SK-MEL-5 (cell line): ENCODE measurements around the gene H2BK1. TPM values are rescaled to one million over a fixed set of nuclear protein-coding genes. Genes with fewer than 3 reads are reported as not detected.

Source experiments
- DNase-seq: peaks from one replicate; pipeline ENCODE4 v3.0.0-alpha.2; 2016; ENCODE audit warnings: low read depth, low spot score
- in situ Hi-C: cut with HindIII; loops from 2 replicates; pipeline ENCODE4 v1.10.0; 2016; ENCODE audit warnings: low sequenced_read_pairs, high pct_unique_total_duplicates, low pct_unique_long_range_greater_than_20kb
- total RNA-seq: library from RNA; depleted of rRNA; stranded (reverse); fragments of >200 nt; shearing (Covaris generic); gene quantifications from 2 replicates; pipeline ENCODE4 v1.2.3, GENCODE V29; 2014

The H2BK1 gene
- total RNA-seq, 1 experiment from 2014 or later, result not detected

DNA sequence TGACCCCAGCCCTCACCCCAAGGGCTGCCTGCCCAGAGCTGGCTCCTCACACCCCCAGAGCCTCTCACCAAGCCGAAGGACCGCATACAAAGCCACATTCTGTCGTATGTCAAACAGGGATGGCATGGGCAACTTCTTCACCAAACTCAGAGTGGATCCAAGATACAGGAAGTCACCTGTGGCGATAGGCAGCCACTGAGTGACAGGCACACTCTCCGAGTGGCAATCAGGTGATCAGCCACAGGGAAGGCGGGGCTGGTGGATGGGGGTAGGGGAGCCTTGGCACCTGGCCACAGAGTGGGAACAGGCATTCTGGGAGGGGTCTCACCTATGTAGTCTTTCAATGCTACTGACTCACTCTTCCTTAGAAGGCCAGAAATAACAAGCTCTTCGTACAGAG, 16.1 kb downstream of the H2BK1 start:
- no peak for DNase-seq
- in situ Hi-C loops, result no loop called here

DNA sequence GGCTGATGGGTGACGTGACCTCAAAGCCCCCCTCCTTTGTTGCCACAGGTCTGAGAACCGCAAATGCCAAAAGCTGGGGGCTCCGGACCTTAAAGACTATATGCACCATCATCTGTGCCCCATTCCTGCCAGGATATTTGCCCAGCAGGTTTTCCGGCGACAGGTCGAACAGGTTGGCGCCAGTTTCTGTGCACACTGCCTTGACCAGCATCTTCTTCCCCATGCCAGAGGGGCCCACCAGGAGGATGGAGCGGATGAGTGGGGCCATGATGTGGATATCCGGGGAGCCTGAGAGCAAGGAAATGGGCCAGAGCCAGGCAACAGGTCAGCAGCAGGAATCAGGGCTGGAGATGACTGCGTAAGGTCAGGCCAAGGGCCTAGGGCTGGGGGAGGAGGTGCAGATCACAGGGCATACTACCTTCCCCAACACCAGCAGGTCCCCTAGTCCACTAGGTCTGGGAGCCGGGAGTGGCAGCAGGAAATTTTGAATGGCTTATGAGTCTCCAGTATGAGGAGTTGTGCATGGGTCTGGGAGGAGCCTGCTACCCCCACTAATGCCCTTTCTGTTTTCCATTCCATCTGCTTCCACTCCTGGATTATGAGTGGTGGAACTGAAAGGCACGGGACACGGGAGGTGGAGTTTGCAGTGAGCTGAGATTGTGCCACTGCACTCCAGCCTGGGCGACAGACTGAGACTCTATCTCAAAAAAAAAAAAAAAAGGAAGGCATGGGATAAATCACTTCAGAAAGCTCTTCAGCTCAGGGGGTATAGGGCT, 16.9 kb downstream of the H2BK1 start:
- DNase-seq, result no peak
- in situ Hi-C loops, result no loop called here

DNA sequence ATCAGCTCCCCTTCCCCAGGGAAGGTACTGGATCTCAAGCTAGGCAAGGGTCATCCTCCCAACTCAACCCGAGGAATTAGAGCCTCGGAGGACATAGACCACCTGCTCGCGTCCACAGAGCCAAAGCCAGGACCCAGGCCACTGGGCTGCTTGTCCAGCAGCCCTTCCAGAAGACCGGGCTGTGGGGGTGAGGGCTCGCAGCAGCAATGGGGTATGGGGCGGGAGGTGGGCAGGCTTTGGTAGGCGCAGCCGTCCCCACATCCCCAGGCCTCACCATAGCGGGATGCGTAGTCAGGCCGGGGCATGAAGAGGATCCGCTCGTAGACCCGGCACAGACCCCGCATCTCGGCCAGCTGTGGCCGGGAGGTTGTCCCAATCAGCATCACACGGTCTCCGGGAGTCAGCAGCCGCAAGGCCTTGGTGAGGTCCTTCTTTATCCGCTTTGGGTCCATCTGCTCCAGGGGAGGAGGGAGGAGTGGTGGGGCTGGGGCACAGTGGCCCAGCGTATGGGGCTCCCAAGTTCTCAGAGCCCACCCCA, 18.2 kb downstream of the H2BK1 start:
- in situ Hi-C loops, result no loop called here
- DNase-seq, result no peak

DNA sequence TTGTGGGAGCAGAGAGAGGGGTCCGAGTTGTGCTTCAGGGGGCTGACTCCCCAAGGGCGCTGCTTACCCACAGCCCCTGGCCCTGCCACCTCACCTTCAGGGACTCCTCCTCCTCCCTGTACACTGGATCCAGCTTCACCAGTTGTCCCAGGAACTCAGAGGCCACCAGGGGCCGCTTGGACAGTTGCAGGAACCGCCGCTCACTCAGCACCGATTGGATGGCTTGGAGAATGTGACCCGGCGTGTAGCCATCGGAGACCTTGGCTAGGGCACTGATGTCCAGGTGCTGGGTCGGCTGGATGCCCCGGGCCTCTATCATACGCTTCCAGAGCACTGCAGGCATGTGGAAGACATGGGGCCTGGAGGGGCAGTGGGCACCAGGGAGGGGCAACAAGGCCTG, 18.7 kb downstream of the H2BK1 start:
- DNase-seq, result no peak
- in situ Hi-C loops, result no loop called here

DNA sequence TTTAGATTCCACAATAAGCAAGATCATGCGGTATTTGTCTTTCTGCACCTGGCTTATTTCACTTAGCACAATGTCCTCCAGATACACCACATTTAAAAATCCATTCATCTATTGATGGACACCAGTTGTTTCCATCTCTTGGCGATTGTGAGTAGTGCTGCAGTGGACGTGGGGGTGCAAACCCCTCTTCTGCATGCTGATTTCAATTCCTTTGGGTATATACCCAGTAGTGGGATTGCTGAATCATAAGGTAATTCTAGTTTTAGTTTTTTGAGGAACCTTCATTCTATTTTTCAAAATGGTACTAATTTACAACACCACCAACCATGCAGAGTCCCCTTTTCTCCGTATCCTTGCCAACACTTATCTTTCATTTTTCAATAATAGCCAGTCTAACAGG, 21.2 kb downstream of the H2BK1 start:
- in situ Hi-C loops, result no loop called here
- DNase-seq, result no peak

DNA sequence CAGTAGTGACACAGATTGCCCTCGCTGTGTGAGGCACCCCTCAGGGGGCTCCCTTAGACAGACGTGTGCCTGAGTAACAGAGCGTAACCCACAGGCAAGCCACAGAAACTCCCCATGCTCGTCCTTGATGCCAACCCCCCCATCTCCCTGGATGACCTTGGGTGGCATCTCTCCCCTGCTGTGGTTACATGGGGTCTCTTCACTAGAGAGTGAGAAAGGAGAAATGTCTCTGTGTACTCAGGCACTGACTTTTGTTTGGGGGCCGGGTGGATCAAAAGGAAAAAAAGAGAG, 22.1 kb downstream of the H2BK1 start:
- no peak for DNase-seq
- in situ Hi-C loops, result no loop called here

DNA sequence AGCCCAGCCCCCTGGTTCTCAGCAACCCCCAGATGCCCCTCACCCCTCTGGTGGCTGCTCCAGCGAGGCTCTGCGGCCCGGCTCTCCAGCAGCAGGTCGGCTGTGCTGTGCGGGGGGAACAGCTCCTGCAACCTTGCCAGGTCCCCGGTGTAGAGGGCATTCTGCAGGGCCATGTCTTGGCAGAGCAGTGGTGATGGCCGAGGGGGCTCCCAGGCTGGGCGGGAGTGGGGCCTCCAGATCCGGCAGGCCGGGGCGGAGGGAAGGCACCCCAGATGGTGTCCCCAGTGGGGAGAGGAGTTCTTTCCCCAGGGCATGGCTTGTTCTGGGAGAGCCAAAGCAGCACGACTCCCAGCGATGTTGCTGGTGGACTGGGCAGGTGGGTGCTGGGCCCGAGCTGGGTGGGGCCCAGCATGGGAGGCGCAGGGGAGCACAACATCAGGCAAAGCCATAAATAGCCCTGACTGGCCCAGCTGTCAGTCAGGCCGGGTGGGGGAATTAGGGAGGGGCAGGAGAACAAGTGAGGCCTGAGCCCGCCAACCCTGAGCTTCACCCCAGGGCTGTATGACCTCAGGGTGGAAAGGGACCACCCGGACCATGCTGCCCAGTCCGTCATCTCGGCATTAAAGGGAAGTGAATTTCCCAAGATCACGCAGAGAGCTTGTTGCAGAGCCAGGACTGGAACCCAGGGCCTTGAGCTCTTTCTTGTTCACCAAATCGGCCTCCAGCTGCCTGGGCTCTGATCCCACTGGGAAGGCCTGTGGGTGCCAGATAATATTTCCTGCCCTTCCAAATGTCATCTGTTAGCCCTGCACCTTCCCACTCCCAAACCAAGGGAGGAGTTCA, 22.7 kb downstream of the H2BK1 start:
- DNase-seq, result no peak
- in situ Hi-C loops, result no loop called here

DNA sequence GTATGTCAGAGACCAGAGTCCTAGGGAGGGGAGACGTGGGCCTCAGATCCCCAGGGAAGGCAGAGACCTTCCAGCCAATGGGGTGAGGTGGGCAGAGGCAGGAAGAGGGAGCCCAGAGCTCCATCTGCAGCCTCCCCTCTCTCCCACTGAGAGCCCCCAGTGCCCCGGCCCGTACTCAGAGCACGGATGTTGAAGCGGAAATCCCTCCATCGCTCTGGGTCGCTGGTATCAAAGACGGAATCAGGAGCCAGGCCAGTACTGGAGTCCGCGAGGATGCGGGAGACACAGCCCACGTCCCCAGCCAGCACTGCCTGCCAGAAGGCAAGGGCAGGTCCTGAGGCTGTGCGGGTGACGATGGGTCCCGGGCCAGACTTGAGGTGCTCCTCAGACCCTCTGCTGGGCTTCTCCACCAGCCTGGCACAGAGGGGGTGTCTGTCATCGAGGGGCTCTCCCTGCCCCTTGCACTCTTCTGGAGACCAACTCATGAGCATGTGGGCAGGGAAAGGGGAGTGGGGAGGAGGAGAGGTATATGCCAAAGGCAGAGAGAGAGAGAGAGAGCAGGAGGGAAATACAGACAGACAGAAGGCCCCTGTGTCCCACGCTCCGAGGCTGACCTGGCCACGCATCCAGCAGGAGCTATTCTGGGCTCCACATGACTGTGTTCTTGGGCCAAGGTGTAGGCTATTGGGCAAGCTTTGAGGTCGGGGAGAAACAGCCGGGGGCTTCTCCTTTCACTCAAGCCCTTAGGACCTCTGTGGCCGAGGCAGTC, 23.5 kb downstream of the H2BK1 start, which contains the start of gene ASB10:
ASB10 (minus strand) TSS at position 611 of the 769 bp plus-strand sequence; CDS start at position 491, 120 bp downstream.
- in situ Hi-C loops, result no loop called here

DNA sequence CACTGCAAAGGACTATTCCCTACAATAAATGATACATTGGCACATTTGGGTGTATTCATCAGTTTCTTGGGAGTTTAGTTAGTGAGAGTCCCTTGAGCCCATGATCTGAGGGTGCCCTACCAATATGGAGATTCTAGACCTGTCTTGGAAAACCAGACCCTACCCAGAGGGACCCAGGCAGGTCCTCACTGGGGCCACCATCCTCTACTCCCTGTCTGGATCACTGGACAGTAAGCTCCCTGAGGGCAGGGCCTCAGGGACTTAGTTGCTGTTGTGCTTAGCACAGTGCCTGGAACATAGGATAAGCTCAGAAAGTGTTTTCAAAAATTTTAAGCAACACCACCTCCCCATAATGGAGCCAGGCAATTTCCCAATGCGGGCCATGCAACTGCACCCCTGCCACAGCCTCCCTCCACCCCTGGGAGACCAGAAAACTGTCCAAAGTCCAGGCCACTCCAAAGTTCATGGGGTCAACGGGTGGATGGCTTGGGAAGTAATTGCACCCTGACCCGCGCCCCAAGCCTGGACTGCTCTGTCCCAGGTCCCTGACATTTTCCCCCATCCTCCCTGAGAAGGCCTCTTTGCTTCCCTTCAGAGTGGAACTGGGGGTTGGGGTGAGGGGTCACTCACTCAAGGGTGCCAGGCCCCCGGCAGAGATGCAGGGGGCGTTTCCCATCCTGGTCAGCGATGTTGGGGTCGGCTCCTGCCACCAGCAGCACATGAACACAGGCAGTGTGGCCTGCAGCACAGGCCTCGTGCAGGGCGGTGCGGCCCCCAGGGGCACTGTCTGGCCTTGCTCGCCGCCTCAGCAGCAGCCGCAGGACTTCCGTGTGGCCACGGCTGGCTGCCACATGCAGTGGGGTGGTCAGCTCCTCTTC, 24.3 kb downstream of the H2BK1 start:
- DNase-seq, result no peak
- in situ Hi-C loops, result no loop called here

More for the DNA sequence above, 23.5 kb downstream of the H2BK1 start, which contains the start of gene ASB10:
- no peak for DNase-seq

DNA sequence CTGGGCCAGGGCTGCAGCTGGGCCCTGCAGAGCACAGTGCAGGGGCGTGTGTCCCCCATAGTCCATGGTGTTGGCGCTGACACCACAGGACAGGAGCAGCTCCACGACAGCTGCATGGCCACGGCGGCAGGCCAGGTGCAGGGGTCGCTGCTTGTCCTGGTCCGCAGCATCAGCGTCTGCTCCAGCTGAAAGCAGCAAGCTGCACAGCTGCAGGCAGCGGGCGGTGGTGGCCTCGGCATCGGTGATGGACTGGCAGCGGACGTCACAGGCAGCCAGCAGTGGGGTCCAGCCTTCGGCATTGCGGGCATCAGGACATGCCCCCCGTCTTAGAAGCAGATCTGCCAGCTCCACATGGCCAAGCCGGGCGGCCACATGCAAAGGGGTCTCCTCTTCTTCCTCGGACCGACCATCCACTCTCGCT, 29.3 kb downstream of the H2BK1 start:
- no peak for DNase-seq
- in situ Hi-C loops, result no loop called here

DNA sequence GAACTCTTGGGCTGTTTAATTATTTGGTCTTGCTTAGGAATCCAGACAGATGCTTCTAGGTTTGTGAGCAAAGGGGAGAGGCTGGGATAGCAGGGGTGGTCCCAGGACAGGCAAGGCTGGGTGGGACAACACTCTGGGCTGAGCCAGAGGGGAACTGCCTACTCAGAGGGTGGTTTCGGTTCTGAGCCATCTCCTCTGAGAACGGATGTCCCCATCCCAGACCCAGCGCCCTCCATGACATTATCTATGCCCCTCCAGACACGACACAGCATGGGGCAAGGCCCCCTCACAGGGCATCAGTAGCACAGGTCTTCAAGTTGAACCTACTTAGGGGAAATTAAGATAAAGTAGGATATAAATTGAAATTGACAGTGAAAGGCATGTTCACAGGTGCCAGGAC, 30.3 kb downstream of the H2BK1 start:
- DNase-seq, result no peak
- in situ Hi-C loops, result no loop called here

DNA sequence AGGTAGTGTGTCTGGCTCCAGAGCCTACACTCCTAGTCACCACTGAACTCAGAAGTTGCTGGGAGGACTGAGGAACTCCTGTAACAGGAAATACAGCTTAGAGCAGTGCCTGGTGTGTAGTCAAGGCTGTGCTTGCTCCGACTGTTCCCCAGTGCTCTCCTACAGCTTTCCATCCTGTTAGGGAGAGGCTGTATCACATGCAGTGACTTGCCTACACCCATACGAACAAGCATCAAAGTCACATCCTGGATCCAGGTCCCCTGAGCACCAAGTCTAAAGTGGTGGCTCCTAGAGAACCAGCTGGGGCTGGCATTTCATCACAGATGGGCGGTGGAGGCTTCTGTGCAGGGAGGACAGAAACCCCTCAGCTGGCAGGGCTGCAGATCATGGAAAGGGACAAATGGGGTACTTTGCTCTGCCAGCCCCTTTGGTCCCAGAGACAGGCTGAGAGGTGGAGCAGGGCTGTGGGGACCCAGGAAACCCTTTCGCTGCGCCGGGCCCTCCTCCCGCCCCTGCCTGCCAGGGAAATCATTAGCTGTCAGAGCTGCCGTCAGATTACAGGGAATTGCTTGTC, 30.9 kb downstream of the H2BK1 start:
- in situ Hi-C loops, result no loop called here
- no peak for DNase-seq

DNA sequence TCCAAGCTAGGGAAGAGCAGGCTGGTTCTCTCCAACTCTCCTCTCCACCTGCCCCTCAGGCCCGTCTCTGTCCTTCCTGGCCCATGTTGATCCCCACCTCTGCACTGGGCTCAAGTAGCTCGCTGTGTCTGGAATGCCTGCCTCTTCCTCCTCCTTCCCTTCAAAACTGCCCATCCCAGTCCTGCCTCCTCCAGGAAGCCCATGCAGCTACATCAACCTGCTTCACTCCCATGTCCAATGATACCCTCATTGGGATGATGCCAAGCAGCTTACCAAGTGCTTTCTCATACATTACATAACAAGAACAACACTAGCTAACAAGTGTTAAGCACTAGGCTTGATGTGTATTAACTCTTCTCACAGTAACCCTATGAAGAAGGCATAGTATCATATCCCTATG, 31.5 kb downstream of the H2BK1 start:
- in situ Hi-C loops, result no loop called here
- no peak for DNase-seq

DNA sequence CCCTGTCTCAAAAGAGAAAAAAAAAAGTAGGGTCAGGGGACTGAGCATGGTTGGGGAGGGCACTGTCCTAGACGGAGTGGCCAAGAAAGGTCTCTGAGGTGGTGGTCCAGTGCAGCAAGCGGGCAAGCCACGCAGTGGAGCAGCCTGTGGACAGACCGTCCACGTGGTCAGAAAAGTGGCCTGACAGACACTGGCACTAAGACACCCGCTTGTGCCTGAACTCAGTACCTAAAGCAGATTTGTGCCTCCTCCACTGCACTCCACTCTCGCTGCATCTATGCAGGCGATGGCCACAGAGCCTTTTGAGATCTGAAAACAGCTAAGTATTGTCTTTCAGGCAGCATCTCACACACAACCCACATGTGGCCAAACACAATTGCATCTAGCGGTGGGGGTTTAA, 32.1 kb downstream of the H2BK1 start:
- in situ Hi-C loops, result no loop called here
- no peak for DNase-seq

DNA sequence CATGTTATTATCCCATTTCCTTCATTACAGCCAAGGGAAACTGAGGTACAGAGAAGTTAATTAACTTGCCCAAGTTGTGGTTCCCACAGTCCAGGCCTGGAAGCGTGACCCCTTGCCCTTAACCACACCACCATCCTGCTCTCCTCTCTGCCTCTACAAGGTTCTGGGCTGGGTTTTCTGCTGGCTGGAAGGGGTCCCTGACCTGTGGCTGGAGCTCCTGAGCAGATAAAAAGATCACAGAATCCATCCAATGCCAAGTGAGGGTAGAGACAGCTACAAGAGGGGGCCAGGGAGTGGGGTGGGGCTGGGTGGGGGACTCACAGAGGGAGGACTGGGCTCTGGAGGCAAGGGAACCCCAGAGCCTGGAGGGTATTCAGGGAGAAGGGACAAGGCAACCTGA, 33.0 kb downstream of the H2BK1 start:
- in situ Hi-C loops, result no loop called here
- DNase-seq, result no peak

DNA sequence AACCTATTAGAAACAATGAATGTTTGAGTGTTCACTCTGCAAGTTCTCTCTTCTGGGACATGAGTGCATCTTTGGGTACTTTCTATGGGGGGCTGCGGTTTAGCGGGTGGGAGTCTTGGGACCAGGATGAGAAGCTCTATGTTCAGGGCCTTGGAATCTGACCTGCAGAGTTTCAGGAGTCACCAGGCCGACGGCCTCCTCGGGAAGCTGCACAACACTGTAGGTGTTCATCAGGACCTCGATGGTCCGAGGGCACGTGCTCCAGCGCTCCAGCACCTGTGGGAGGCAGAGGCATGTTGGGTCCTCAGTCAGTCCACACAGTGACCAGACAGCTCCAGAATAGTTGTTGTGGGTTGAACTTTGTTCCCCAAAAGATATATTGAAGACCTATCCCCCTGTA, 33.9 kb downstream of the H2BK1 start:
- DNase-seq, result no peak
- in situ Hi-C loops, result no loop called here

DNA sequence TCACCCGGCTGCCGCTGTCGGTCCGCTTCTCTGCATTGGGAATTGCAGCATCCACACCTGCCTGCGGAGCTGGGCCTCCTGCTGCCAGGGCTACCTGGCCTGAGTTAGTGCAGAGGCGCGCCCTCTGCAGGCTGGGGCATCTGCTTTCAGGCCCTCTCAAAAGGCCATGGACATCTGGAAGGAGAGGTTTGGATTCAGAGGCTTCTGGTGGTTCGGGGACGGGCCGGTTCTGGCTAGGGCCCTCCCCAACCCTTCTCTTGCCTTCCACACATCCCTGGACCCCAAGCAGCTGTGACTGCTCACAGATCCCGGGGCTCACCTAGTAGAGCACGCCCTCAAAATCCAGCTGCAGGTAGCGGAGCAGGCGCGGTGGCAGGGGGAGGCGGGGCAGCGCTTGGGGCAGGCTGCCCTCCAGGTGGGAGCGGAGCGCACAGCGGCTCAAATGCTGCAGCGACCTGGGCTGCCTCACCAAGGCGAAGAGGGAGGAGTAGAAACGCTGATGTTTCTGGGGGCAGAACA, 34.4 kb downstream of the H2BK1 start:
- in situ Hi-C loops, result no loop called here
- DNase-seq, result no peak
